ENCODE data around the gene NDOR1.

DNA sequence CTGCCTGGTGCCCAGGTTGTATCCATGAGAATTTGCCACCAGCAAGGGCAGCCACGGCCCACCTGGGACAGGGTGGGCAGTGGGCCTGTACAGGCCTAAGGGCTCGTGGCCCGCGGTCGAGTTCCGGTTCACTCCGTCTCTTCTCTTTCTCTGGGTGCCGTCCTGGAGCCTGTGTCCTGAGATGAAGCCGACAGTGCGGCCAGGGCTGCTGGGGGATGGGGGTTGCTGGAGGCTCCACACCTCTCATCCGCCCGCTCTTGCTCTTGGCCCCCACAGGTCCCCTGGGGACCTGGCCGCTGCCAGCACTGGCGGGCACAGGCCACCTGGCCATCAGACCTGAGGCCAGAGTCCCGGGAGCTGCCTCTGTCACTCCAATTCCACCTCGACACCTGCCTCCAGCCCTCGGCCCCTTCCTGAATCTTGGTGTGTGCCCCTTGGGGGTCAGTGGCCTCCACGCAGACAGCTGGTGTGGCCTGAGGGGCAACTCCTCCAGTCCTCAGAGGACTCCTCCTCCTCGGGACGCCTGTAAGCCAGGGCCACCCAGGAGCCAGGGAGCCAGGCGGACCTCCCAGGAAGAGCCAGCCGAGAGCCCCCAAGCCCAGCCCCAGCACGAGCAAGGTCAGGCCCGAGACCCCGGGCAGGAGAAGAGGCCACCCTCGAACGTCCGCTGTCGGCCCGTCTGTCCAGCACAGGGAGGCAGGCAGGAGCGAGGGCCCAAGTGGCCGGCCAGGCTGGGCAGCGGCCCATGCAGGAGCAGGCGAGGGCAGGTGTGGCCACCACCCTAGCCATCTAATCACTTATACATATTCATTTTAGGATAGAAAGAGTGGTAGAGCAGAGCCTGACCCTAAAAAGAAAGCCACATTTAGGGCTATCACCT lies 40.9 kb upstream of the NDOR1 start:
- TF ChIP-seq EZH2 (IDR thresholded peaks at IDR 0.05; ENCODE audit: insufficient read depth, poor library complexity, severe bottlenecking) (no peak), EZH2phosphoT487 (IDR thresholded peaks at IDR 0.05; ENCODE audit: insufficient read depth, low read depth) (no peak)

Measured in GM23248 (cell line).